ENCODE results near the gene TMEM63C.
A peak's percentile ranks its signal among the peaks of the same experiment; 100 is the strongest.

The TMEM63C gene

DNA sequence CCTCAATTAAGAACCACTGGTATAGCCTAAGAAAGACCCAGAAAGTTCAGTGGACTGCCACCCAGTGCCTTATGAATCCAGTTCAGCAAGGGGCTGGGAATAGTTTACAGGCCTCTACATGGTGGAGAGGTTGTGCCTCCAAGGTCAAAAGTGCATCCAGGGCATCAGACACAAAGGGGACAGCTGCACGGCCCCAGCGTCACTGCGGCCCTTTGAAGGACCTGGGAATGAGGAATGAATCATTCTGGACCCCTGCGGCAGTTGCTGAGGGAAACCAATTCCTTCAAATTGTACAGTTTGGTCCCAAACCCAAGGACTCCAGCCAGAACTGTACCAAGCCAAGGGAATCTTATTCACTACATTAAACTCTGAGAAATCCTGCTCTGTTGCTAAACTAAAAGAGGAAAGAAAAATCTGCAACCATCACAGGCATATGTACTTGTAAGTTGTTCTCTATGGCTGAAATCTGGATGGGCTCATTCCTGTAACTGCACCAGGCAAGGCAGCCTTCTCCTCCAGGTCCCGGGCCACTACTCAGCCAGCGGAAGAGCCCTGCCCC lies 100.3 kb downstream of the TMEM63C start:
- no peak for DNase-seq

DNA sequence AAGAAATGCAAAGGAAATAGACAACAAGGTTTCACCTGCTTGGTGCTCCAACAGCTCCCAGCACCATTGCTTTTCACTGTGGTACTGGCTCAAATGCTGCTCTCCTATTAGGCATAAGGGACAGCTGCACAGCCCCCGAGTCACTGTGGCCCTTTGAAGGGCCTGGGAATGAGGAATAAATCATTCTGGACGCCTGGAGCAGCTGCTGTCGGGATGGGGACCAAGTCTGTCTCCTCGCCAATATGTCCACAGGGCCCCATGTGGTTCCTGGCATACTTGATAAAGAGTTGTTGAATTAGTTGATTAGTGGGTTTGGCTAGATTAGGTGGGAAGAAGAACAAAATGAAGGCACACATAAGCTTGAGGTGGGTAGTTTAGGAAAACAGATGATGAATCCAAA lies 102.5 kb downstream of the TMEM63C start:
- no peak for DNase-seq

DNA sequence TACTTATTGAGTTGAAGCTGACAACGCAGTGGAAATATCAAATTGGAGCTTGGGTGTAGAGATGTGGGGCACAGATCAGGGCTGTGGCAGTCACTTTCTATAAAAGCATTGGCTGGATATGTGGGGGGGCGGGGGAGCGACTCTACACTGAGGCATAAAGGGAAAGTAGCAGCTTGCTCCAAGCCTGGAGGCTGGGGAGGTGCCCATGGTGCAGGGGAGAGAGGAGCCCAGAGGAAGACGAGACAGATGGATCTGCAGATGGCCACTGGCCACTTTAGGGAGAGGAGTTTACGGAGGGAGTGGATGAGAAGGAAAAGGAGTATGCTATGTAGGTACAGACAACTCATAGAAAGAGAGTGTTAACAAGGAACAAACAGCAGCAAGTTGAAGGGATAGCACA lies 102.9 kb downstream of the TMEM63C start:
- no peak for DNase-seq

DNA sequence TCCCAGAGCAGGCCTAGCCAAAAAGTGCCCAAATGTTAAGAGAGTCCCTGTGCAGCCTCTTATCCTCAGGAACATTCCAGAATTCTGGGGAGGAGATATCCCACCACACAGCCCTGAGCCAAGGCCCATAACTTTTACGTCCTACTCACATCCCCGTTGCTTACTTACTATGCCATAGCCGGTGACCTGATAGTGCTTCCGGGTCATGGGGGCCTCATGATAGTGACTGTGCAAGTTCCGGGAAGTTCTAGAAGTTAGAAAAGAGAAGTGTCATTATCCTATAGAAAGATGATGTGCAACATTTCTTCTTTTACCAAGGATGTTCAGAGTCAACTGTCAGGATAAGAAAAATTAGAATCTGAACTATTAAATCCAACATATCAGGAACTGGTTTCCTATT lies 105.0 kb downstream of the TMEM63C start:
- DNase-seq: no peak

DNA sequence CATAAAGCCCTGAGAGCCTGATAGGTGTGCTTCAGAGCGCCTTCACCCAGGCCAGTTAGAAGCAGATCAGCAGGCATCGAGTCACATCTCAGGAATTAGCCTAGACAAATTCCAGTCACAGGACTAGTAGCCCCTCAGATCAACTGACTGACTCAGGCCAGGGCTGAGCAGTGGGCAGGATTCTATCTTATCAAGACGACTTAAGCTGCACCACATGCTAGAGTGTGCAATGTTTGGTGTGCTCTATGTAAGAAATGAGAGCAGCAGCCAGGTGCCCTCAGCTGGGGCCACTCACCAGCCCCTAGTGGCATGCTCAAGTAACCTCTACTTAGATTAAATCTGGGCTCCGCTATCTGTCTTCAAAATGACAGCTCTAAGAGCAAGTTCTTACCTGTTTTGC lies 109.1 kb downstream of the TMEM63C start:
- DNase-seq: no peak

GRCh38 chr14:77296155-77296554 lies 114.6 kb downstream of the TMEM63C start:
- DNase-seq: no peak

- DNase-seq: no peak
Observed at GRCh38 chr14:77296906-77297305, 115.3 kb downstream of the TMEM63C start.

GRCh38 chr14:77299771-77300170 lies 118.2 kb downstream of the TMEM63C start:
- no peak for DNase-seq

GRCh38 chr14:77301103-77301502 lies 119.5 kb downstream of the TMEM63C start:
- peak; percentile 85 for DNase-seq

GRCh38 chr14:77302926-77303325 lies 121.3 kb downstream of the TMEM63C start:
- DNase-seq: no peak

GRCh38 chr14:77303417-77304156 lies 122.0 kb downstream of the TMEM63C start:
- DNase-seq: no peak

DNA sequence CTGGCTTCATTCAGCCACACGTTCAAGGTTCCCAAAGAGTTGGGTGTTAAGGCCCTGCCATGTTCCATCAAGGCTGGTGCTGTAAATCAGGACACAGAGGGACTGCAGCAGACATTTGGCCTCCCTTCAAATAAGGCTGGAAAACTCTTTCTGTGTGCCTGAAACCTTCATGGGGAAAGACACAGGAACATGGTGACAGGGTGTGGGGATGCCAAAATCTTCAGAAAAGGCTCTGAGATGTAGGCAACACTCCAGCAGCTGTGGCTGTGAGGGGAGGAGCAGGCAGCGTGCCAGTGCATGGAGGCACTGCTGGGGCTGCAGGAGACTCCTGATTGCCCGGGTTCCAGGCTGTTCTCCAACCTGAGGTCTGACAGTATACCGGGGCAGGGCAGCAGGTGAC lies 124.1 kb downstream of the TMEM63C start:
- DNase-seq: no peak

DNA sequence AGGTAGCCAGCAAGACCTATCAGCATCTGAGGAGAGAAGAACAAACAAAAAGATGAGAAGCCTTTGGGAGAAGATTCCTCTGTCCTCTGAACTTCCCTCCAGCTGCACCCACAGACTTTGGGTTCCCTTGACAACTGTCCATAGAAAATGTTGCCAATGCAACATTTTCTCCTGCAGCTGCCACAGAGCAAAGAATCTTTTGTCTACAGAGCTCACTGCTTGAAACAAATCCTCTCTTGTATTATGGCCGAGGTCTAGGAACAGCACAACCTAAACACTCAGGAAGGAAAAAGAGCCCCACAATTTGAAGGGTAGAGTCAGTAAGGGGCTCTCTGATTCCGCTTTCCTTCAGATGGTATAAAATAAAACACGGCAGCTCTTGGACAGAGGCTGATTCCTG lies 124.8 kb downstream of the TMEM63C start:
- DNase-seq: no peak

GRCh38 chr14:77306851-77307496 lies 125.4 kb downstream of the TMEM63C start:
- DNase-seq: no peak
